Breast epithelium (tissue), 3 donors: ENCODE data around the gene MAPK10.

Experiments used
- CTCF ChIP-seq, 3 donors: fragments of 450-650 bp; IDR thresholded peaks; one replicate each; pipeline ENCODE4 v1.5.1; 2016 to 2017; ENCODE audit warnings: antibody characterized with exemption in 3 of 3, mild to moderate bottlenecking in 3 of 3, moderate library complexity in 3 of 3
- POLR2A ChIP-seq: fragments of 450-650 bp; IDR thresholded peaks from one replicate; pipeline ENCODE4 v1.6.1; 2016; ENCODE audit warnings: antibody characterized with exemption, mild to moderate bottlenecking, moderate library complexity
- POLR2AphosphoS5 ChIP-seq, 3 donors: sonication (generic); formaldehyde crosslinking; IDR thresholded peaks; one replicate each; pipeline ENCODE4 v1.6.1; 2017; ENCODE audit warnings: antibody characterized with exemption in 3 of 3

- TF ChIP-seq POLR2A = no peak
- TF ChIP-seq CTCF (IDR thresholded peaks at IDR 0.05) = no peak
- TF ChIP-seq POLR2AphosphoS5 (IDR thresholded peaks at IDR 0.05) = no peak
Measured at GRCh38 chr4:86099348-86099747, 260.5 kb downstream of the MAPK10 start.
